HepG2 (cell line): ENCODE data around the gene KAT6B. TPM values are rescaled to one million over a fixed set of nuclear protein-coding genes. Genes with fewer than 3 reads are reported as not detected.

Experiments used
- ATAC-seq: fragments of 200-7000 bp; cut with Tn5 transposase; 3 replicates; pipeline ENCODE4 v1.9.1; 2020; ENCODE audit warnings: mild to moderate bottlenecking, moderate library complexity
- BruUV-seq: library from RNA; stranded (reverse); fragments of 400-500 nt; replicated peaks from 2 replicates; lab custom pipeline; 2021; lab: Mats Ljungman, UMichigan
- CTCF ChIA-PET: fragments of 300-600 bp; formaldehyde crosslinking; extraction: SDS; loops from one replicate; lab custom pipeline; 2021; ENCODE audit warnings: low total read pairs, inconsistent platforms, low intra/inter-chr PET ratio; lab: Yijun Ruan, JAX
- POLR2A ChIA-PET: fragments of 350-600 bp; sonication (Branson Sonifier 250); formaldehyde crosslinking; loops from one replicate; lab custom pipeline; 2020; ENCODE audit warnings: antibody characterized with exemption, inconsistent platforms; lab: Yijun Ruan, JAX
- DNase-seq: peaks from one replicate; pipeline ENCODE4 v3.0.0-alpha.2; 2015; ENCODE audit warnings: low spot score
- FAIRE-seq: peaks from 3 replicates; lab custom pipeline; 2011; peaks lifted over from hg19 to GRCh38; lab: Jason Lieb, UNC
- H2AFZ ChIP-seq: one replicate; pipeline ENCODE4 v1.6.1; 2011; ENCODE audit warnings: low read length, inconsistent platforms
- H3K27ac ChIP-seq: fragments of 300-600 bp; 3 replicates; pipeline ENCODE4 v1.8.0; 2011; ENCODE audit warnings: mixed run types, mild to moderate bottlenecking, mixed read lengths, low read length, inconsistent platforms; ENCODE audit not compliant: insufficient read depth; ENCODE audit errors: extremely low read length
- H3K27me3 ChIP-seq, 2 experiments: fragments of 200-600 bp in 1 of 2; 2 replicates in 1 of 2; 3 replicates in 1 of 2; pipeline versions ENCODE4 v1.6.0 to v1.8.0; 2011; ENCODE audit warnings: low read length in 2 of 2, mild to moderate bottlenecking in 2 of 2, moderate library complexity in 2 of 2, inconsistent platforms in 1 of 2; ENCODE audit not compliant: insufficient read depth in 2 of 2, control insufficient read depth in 1 of 2
- H3K36me3 ChIP-seq, 2 experiments: fragments of 200-600 bp in 1 of 2; replicated peaks in 1 of 2; 2 replicates in 1 of 2; 3 replicates in 1 of 2; pipeline versions ENCODE4 v1.5.1 to v1.8.0; 2011; ENCODE audit warnings: low read length in 2 of 2, inconsistent platforms in 1 of 2; ENCODE audit not compliant: insufficient read depth in 2 of 2, control insufficient read depth in 1 of 2
- H3K4me1 ChIP-seq: 2 replicates; pipeline ENCODE4 v1.5.1; 2012; ENCODE audit warnings: low read length, inconsistent platforms; ENCODE audit not compliant: insufficient read depth
- H3K4me2 ChIP-seq: 2 replicates; pipeline ENCODE4 v1.6.0; 2011; ENCODE audit warnings: low read depth, low read length, inconsistent platforms
- H3K4me3 ChIP-seq, 3 experiments: fragments of 200-600 bp in 1 of 3; sonication (generic), shearing (Covaris generic) in 1 of 3; replicated peaks in 1 of 3; 2 replicates each; pipeline ENCODE4 v1.5.1; 2011 to 2016; ENCODE audit warnings: low read length in 3 of 3, inconsistent platforms in 2 of 3, low read depth in 2 of 3, mild to moderate bottlenecking in 2 of 3, control low read depth in 1 of 3, mixed read lengths in 1 of 3; ENCODE audit not compliant: insufficient read depth in 1 of 3
- H3K79me2 ChIP-seq: one replicate; pipeline ENCODE4 v1.6.1; 2011; ENCODE audit warnings: low read length, inconsistent platforms; ENCODE audit not compliant: insufficient read depth
- H3K9ac ChIP-seq: 2 replicates; pipeline ENCODE4 v1.6.0; 2011; ENCODE audit warnings: mild to moderate bottlenecking, low read depth, low read length, inconsistent platforms; ENCODE audit not compliant: insufficient read depth
- H3K9me3 ChIP-seq: 2 replicates; pipeline ENCODE4 v1.5.1; 2012; ENCODE audit warnings: mild to moderate bottlenecking, low read length
- H4K20me1 ChIP-seq: 2 replicates; pipeline ENCODE4 v1.6.0; 2011; ENCODE audit warnings: inconsistent platforms, mild to moderate bottlenecking, low read length, moderate library complexity; ENCODE audit not compliant: insufficient read depth
- BORCS8-MEF2B ChIP-seq: sonication (generic); formaldehyde crosslinking; IDR thresholded peaks from 2 replicates; pipeline ENCODE4 v1.8.0; 2022; ENCODE audit warnings: mild to moderate bottlenecking, missing genetic modification reagents
- EED ChIP-seq: sonication (generic); formaldehyde crosslinking; IDR thresholded peaks from 2 replicates; pipeline ENCODE4 v1.5.0; 2020; ENCODE audit warnings: mild to moderate bottlenecking, missing genetic modification reagents
- FOXP1 ChIP-seq, 2 experiments: fragments of 450-650 bp in 1 of 2; IDR thresholded peaks; 2 replicates each; pipeline ENCODE4 v1.6.1; 2017 to 2018; ENCODE audit warnings: antibody characterized with exemption in 1 of 2
- GATAD2A ChIP-seq: IDR thresholded peaks from 2 replicates; pipeline ENCODE4 v1.6.1; 2016
- HOXA3 ChIP-seq: sonication (generic); formaldehyde crosslinking; IDR thresholded peaks from 2 replicates; pipeline ENCODE4 v1.5.0; 2020; ENCODE audit warnings: missing genetic modification reagents
- PCBP2 ChIP-seq: fragments of 200-400 bp; formaldehyde crosslinking; optimal IDR thresholded peaks from 2 replicates; pipeline ENCODE3; 2018; ENCODE audit warnings: low read length, low read depth; ENCODE audit not compliant: poor library complexity, severe bottlenecking
- SALL1 ChIP-seq: sonication (generic); formaldehyde crosslinking; IDR thresholded peaks from 2 replicates; pipeline ENCODE4 v1.8.0; 2022; ENCODE audit warnings: mild to moderate bottlenecking, missing genetic modification reagents
- SIX1 ChIP-seq: sonication (generic); formaldehyde crosslinking; IDR thresholded peaks from 2 replicates; pipeline ENCODE4 v1.4.0; 2020; ENCODE audit warnings: missing genetic modification reagents, borderline replicate concordance
- SP1 ChIP-seq, 2 experiments: fragments of 450-650 bp in 1 of 2; sonication (generic) in 1 of 2; formaldehyde crosslinking in 1 of 2; IDR thresholded peaks; 2 replicates each; pipeline versions ENCODE4 v1.4.0 to v1.6.1; 2016 to 2020; ENCODE audit warnings: missing genetic modification reagents in 1 of 2
- STAT5B ChIP-seq: sonication (generic); formaldehyde crosslinking; IDR thresholded peaks from 2 replicates; pipeline ENCODE4 v1.4.0; 2020; ENCODE audit warnings: missing genetic modification reagents
- SUZ12 ChIP-seq: fragments of 150-350 bp; IDR thresholded peaks from 2 replicates; pipeline ENCODE4 v1.6.1; 2014; ENCODE audit warnings: low read depth, low read length
- TARDBP ChIP-seq: sonication (generic); formaldehyde crosslinking; IDR thresholded peaks from 2 replicates; pipeline ENCODE4 v1.8.0; 2022; ENCODE audit warnings: mild to moderate bottlenecking, missing genetic modification reagents
- YY1 ChIP-seq: IDR thresholded peaks from 2 replicates; pipeline ENCODE4 v1.6.1; 2011; ENCODE audit warnings: low read length, low read depth, moderate library complexity, mild to moderate bottlenecking; ENCODE audit not compliant: insufficient read depth, insufficient replicate concordance
- ZNF563 ChIP-seq: sonication (generic); formaldehyde crosslinking; IDR thresholded peaks from 2 replicates; pipeline ENCODE4 v1.8.0; 2022; ENCODE audit warnings: mild to moderate bottlenecking, moderate library complexity, missing genetic modification reagents
- ZNF652 ChIP-seq: IDR thresholded peaks from 2 replicates; pipeline ENCODE4 v1.6.1; 2016; ENCODE audit warnings: low read depth, borderline replicate concordance
- ZNF790 ChIP-seq: sonication (generic); formaldehyde crosslinking; IDR thresholded peaks from 2 replicates; pipeline ENCODE4 v1.8.0; 2022; ENCODE audit warnings: missing genetic modification reagents, mild to moderate bottlenecking, borderline replicate concordance
- ZNF879 ChIP-seq: sonication (generic); formaldehyde crosslinking; IDR thresholded peaks from 2 replicates; pipeline ENCODE4 v1.8.1; 2023; ENCODE audit warnings: missing genetic modification reagents
- ZSCAN9 ChIP-seq: IDR thresholded peaks from 2 replicates; pipeline ENCODE4 v1.6.1; 2016; ENCODE audit warnings: borderline replicate concordance
- WGBS: methylation state at CpG from one replicate; pipeline ENCODE4 v1.1.6; 2017; ENCODE audit warnings: low lambda C conversion rate; 5-methylcytosine and 5-hydroxymethylcytosine counted together
- in situ Hi-C: cut with HindIII; loops from 2 replicates; pipeline ENCODE4 v1.10.0; 2017; ENCODE audit warnings: low pct_unique_long_range_greater_than_20kb; ENCODE audit not compliant: extremely low pct_ligation_motif_present
- intact Hi-C: fragments of 100-400 bp; cut with micrococcal nuclease; formaldehyde crosslinking; loops from one replicate; pipeline ENCODE4 v1.10.0; 2022; ENCODE audit not compliant: unreplicated experiment
- polyA plus RNA-seq, 8 experiments: library from polyadenylated mRNA; depleted of rRNA in 3 of 8; stranded (reverse) in 7 of 8; unstranded in 1 of 8; fragments of >200 nt; fragmentation: Illumina TruSeq in 4 of 8; extraction: Trizol in 4 of 8; gene quantifications; 2 replicates each; pipeline versions ENCODE4 v1.2.1 to v1.2.3, GENCODE V29; 2011 to 2016; ENCODE audit warnings: low read depth in 4 of 8, missing spikeins in 1 of 8, mixed read lengths in 1 of 8; ENCODE audit not compliant: insufficient read depth in 1 of 8
- total RNA-seq, 5 experiments: library from RNA; depleted of rRNA; stranded (reverse); fragments of >200 nt; fragmentation: Illumina TruSeq; extraction: Trizol; gene quantifications; 2 replicates each; pipeline ENCODE4 v1.2.3, GENCODE V29; 2016; ENCODE audit warnings: low read depth in 1 of 5
- TF ChIP-seq, protein P1 (sequence below): IDR thresholded peaks from 2 replicates; pipeline ENCODE4 v1.6.1; 2012; ENCODE audit warnings: inconsistent platforms
- TF ChIP-seq, protein P2 (sequence below): sonication (generic); formaldehyde crosslinking; IDR thresholded peaks from 2 replicates; pipeline ENCODE4 v1.5.0; 2020; ENCODE audit warnings: mild to moderate bottlenecking, missing genetic modification reagents, borderline replicate concordance

The KAT6B gene
- total and polyA plus RNA-seq, 2 of the 13 experiments (the other 11 are each of a cell fraction or from before 2014, with no cell fraction given), result 3.0 to 9.5 TPM

DNA sequence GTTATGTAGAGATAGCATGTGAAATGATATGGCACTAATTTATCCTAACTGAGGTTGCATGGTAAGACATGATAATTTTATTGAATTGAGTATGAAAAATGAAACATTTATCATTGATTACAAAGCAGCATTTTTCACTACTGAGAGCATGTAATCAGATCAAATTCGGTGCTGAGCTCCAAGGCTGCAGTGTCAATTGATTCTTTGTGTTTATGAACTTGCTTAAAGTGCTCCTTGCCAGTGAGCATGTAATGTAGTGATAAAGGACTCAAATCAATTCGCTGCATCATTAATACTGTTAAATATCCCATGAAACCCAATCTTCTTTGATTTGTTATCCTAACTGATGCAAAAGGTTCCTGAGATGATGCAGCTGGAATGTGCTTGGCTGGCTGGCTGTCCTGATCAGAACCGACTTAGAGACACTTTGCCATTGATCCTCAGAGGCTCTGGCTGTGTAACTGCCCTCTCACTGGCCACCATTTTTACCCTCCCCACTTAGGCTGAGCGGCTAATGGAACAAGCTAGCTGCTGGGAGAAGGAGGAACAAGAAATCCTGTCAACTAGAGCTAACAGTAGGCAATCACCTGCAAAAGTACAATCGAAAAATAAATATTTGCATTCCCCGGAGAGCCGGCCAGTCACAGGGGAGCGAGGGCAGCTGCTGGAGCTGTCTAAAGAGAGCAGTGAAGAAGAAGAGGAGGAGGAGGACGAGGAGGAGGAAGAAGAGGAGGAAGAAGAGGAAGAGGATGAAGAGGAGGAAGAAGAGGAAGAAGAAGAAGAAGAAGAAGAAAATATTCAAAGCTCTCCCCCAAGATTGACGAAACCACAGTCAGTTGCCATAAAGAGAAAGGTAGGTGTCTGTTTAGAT lies 195.2 kb downstream of the KAT6B start:
- WGBS, result 37% methylated on average over 10 of the region's 10 CpGs
- Histone ChIP-seq H3K9me3 (no peaks in the 10 kb centered on the region), H2AFZ (no peak overlapping the region), H3K27ac (peak overlapping the region; percentile 11), H3K4me2 (peak overlapping the region; percentile 52), H3K4me3 (no peak overlapping the region; a peak in 1 of 6 replicates), H3K9ac (no peak overlapping the region), H4K20me1 (no peaks in the 10 kb centered on the region), H3K79me2 (no peaks in the 10 kb centered on the region), H3K4me1 (peaks cover 21% of the 10 kb centered on the region), H3K27me3 (no peaks in the 10 kb centered on the region), H3K36me3 (peaks cover 18 to 44% of the 10 kb centered on the region in 2 experiments)
- peak; percentile 66 for DNase-seq
- ChIA-PET CTCF (interaction anchor here (1.2 kb wide), 1 partner anchor 755 kb away, joined by 9 read pairs; no protein-coding TSS in a partner anchor), POLR2A (interaction anchor here (1.2 kb wide), 1 partner anchor 195 kb away, joined by 4 read pairs; the partner anchor contains the start of gene KAT6B)
- no peak for FAIRE-seq
- BruUV-seq, result no TSS peak
- intact Hi-C loops (loop anchor here (1.0 to 10.0 kb wide), 4 partner anchors 124 to 755 kb away; no protein-coding TSS in a partner anchor), in situ Hi-C loops (loop anchor here (10.0 kb wide), 1 partner anchor 777 kb away; no protein-coding TSS in a partner anchor)
- peak; percentile 94 for ATAC-seq
- TF ChIP-seq BORCS8-MEF2B (no peak), EED (CRISPR knock-in tag) (no peak), ZNF563 (no peak), SIX1 (CRISPR knock-in tag) (no peak), SUZ12 (no peak), ZNF790 (CRISPR knock-in tag) (no peak), PCBP2 (no peak), YY1 (peak; percentile 32), SP1 (IDR thresholded peaks at IDR 0.05) (no peak), SP1 (CRISPR knock-in tag; IDR thresholded peaks at IDR 0.05) (no peak), STAT5B (CRISPR knock-in tag) (no peak), HOXA3 (peak; percentile 34; the same call in 1 of the 2 replicates), SALL1 (CRISPR knock-in tag) (peak; percentile 46), FOXP1 (IDR thresholded peaks at IDR 0.05) (no peak), FOXP1 (CRISPR knock-in tag; IDR thresholded peaks at IDR 0.05) (no peak), TARDBP (peak; percentile 24; the same call in 1 of the 2 replicates), ZNF652 (no peak), ZNF879 (no peak), GATAD2A (CRISPR knock-in tag) (0 out of 2 replicates have a peak, but pooled peaks have one; percentile 17), ZSCAN9 (CRISPR knock-in tag) (no peak)
- TF ChIP-seq, protein P1, sequence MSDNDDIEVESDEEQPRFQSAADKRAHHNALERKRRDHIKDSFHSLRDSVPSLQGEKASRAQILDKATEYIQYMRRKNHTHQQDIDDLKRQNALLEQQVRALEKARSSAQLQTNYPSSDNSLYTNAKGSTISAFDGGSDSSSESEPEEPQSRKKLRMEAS, result no peak
- TF ChIP-seq, protein P2, sequence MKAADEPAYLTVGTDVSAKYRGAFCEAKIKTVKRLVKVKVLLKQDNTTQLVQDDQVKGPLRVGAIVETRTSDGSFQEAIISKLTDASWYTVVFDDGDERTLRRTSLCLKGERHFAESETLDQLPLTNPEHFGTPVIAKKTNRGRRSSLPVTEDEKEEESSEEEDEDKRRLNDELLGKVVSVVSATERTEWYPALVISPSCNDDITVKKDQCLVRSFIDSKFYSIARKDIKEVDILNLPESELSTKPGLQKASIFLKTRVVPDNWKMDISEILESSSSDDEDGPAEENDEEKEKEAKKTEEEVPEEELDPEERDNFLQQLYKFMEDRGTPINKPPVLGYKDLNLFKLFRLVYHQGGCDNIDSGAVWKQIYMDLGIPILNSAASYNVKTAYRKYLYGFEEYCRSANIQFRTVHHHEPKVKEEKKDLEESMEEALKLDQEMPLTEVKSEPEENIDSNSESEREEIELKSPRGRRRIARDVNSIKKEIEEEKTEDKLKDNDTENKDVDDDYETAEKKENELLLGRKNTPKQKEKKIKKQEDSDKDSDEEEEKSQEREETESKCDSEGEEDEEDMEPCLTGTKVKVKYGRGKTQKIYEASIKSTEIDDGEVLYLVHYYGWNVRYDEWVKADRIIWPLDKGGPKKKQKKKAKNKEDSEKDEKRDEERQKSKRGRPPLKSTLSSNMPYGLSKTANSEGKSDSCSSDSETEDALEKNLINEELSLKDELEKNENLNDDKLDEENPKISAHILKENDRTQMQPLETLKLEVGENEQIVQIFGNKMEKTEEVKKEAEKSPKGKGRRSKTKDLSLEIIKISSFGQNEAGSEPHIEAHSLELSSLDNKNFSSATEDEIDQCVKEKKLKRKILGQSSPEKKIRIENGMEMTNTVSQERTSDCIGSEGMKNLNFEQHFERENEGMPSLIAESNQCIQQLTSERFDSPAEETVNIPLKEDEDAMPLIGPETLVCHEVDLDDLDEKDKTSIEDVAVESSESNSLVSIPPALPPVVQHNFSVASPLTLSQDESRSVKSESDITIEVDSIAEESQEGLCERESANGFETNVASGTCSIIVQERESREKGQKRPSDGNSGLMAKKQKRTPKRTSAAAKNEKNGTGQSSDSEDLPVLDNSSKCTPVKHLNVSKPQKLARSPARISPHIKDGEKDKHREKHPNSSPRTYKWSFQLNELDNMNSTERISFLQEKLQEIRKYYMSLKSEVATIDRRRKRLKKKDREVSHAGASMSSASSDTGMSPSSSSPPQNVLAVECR (CRISPR knock-in tag), result peak; percentile 59; the same call in 1 of the 2 replicates
